ENCODE data around the gene CHML.

- TF ChIP-seq CTCF (IDR thresholded peaks at IDR 0.05) (no peak), EP300 (IDR thresholded peaks at IDR 0.05) (no peak)
Measured at GRCh38 chr1:241672301-241672700, 32.1 kb upstream of the CHML start.
